ENCODE data around the gene COLEC12.

COLEC12 gene

GRCh38 chr18:273525-273924 lies 227.0 kb downstream of the COLEC12 start:
- TF ChIP-seq CTCF (IDR thresholded peaks at IDR 0.05; ENCODE audit: control extremely low read depth, extremely low read depth, low read depth, missing control alignments): no peak
- ChIA-PET POLR2A (no interaction called here), CTCF (interaction anchor here (1.4 kb wide), 1 partner anchor 11 kb away, joined by 3 read pairs; no protein-coding TSS in a partner anchor)
- no peak for DNase-seq (ENCODE audit: extremely low spot score)

- POLR2A ChIA-PET: no interaction called here
- no peak for TF ChIP-seq CTCF (IDR thresholded peaks at IDR 0.05; ENCODE audit: control extremely low read depth, extremely low read depth, low read depth, missing control alignments)
- CTCF ChIA-PET: interaction anchor here (1.4 kb wide), 1 partner anchor 12 kb away, joined by 3 read pairs; no protein-coding TSS in a partner anchor
- no peak for DNase-seq (ENCODE audit: extremely low spot score)
Observed at GRCh38 chr18:272650-273049, 227.9 kb downstream of the COLEC12 start.

GRCh38 chr18:269480-270095 lies 230.9 kb downstream of the COLEC12 start:
- TF ChIP-seq CTCF (IDR thresholded peaks at IDR 0.05; ENCODE audit: control extremely low read depth, extremely low read depth, low read depth, missing control alignments): no peak
- ChIA-PET CTCF (no interaction called here), POLR2A (no interaction called here)
- DNase-seq (ENCODE audit: extremely low spot score): no peak

- TF ChIP-seq CTCF (IDR thresholded peaks at IDR 0.05; ENCODE audit: control extremely low read depth, extremely low read depth, low read depth, missing control alignments): no peak
- ChIA-PET CTCF (interaction anchor here (0.9 to 1.5 kb wide), 5 partner anchors 15 to 390 kb away, joined by 3 to 4 read pairs (median 3); partner anchors contain the start of gene TYMS), POLR2A (interaction anchor here (0.7 kb wide), 1 partner anchor 9 kb away, joined by 6 read pairs; no protein-coding TSS in a partner anchor)
- peak; percentile 95 for DNase-seq (ENCODE audit: extremely low spot score)
Observed at GRCh38 chr18:267688-268552, 232.6 kb downstream of the COLEC12 start, which contains the start of gene THOC1. THOC1 (minus strand) TSS chr18:268047; CDS start chr18:268019, 28 bp downstream.

- ChIA-PET CTCF (interaction anchor here (0.9 to 1.5 kb wide), 5 partner anchors 15 to 390 kb away, joined by 3 to 4 read pairs (median 3); partner anchors contain the start of gene TYMS), POLR2A (interaction anchor here (0.7 kb wide), 1 partner anchor 8 kb away, joined by 6 read pairs; no protein-coding TSS in a partner anchor)
- TF ChIP-seq CTCF (IDR thresholded peaks at IDR 0.05; ENCODE audit: control extremely low read depth, extremely low read depth, low read depth, missing control alignments): no peak
- DNase-seq (ENCODE audit: extremely low spot score): no peak
Observed at GRCh38 chr18:267380-267687, 233.2 kb downstream of the COLEC12 start.

All from GM10248 (cell line).